PC-3 (cell line): ENCODE results near the gene MRPS31. TPM values are rescaled to one million over a fixed set of nuclear protein-coding genes. Genes with fewer than 3 reads are reported as not detected.

Experiments
- ATAC-seq: fragments of 200-7000 bp; cut with Tn5 transposase; 2 replicates; pipeline ENCODE4 v1.9.1; 2020; ENCODE audit warnings: mild to moderate bottlenecking, moderate library complexity
- BruUV-seq: library from RNA; stranded (reverse); fragments of 400-500 nt; replicated peaks from 2 replicates; lab custom pipeline; 2021; lab: Mats Ljungman, UMichigan
- CTCF ChIA-PET: fragments of 300-600 bp; sonication (Branson Sonifier 250); formaldehyde crosslinking; loops from one replicate; lab custom pipeline; 2022; ENCODE audit warnings: antibody characterized with exemption; lab: Charles Lee
- POLR2A ChIA-PET: fragments of 300-600 bp; sonication (Branson Sonifier 250); formaldehyde crosslinking; loops from one replicate; lab custom pipeline; 2022; ENCODE audit warnings: antibody characterized with exemption; ENCODE audit not compliant: unreplicated experiment; lab: Charles Lee
- DNase-seq: peaks from one replicate; pipeline ENCODE4 v3.0.0-alpha.2; 2015
- H2AFZ ChIP-seq: fragments of 300-600 bp; sonication (generic); 2 replicates; pipeline ENCODE4 v1.6.0; 2016; ENCODE audit warnings: antibody characterized with exemption, low read length
- H3F3A ChIP-seq: fragments of 300-600 bp; sonication (generic); one replicate; pipeline ENCODE4 v1.6.0; 2017; ENCODE audit warnings: antibody characterized with exemption, low read length, control low read depth, mild to moderate bottlenecking; ENCODE audit not compliant: unreplicated experiment
- H3K27ac ChIP-seq: fragments of 300-600 bp; sonication (generic); 2 replicates; pipeline ENCODE4 v1.5.1; 2016; ENCODE audit warnings: mild to moderate bottlenecking, low read length
- H3K27me3 ChIP-seq: fragments of 300-600 bp; sonication (generic); 2 replicates; pipeline ENCODE4 v1.6.1; 2016; ENCODE audit warnings: low read length, mixed read lengths
- H3K36me3 ChIP-seq: fragments of 300-600 bp; sonication (generic); 2 replicates; pipeline ENCODE4 v1.6.1; 2016; ENCODE audit warnings: low read depth, mixed run types, low read length, mixed read lengths
- H3K4me1 ChIP-seq: fragments of 300-600 bp; sonication (generic); 2 replicates; pipeline ENCODE4 v1.5.1; 2016; ENCODE audit warnings: low read length; ENCODE audit not compliant: insufficient read depth
- H3K4me2 ChIP-seq: fragments of 300-600 bp; sonication (generic); 2 replicates; pipeline ENCODE4 v1.6.0; 2016; ENCODE audit warnings: low read length
- H3K4me3 ChIP-seq: fragments of 300-600 bp; sonication (generic); 2 replicates; pipeline ENCODE4 v1.5.1; 2016; ENCODE audit warnings: mild to moderate bottlenecking, low read length, mixed read lengths
- H3K79me2 ChIP-seq: fragments of 300-600 bp; sonication (generic); 2 replicates; pipeline ENCODE4 v1.6.1; 2017; ENCODE audit warnings: low read length, mixed read lengths
- H3K9ac ChIP-seq: fragments of 300-600 bp; sonication (generic); 2 replicates; pipeline ENCODE4 v1.6.0; 2016; ENCODE audit warnings: mild to moderate bottlenecking, low read length
- H3K9me2 ChIP-seq: fragments of 300-600 bp; sonication (generic); replicated peaks from 2 replicates; pipeline ENCODE4 v1.6.1; 2016; ENCODE audit warnings: mixed run types, low read length, mixed read lengths
- H3K9me3 ChIP-seq: fragments of 300-600 bp; sonication (generic); 2 replicates; pipeline ENCODE4 v1.6.1; 2016; ENCODE audit warnings: low read length, mixed read lengths
- H4K20me1 ChIP-seq: fragments of 300-600 bp; sonication (generic); 2 replicates; pipeline ENCODE4 v1.6.1; 2016; ENCODE audit warnings: low read length, mixed read lengths
- EZH2 ChIP-seq: fragments of 300-600 bp; sonication (generic); IDR thresholded peaks from one replicate; pipeline ENCODE4 v1.6.1; 2017; ENCODE audit warnings: antibody characterized with exemption, mild to moderate bottlenecking, low read length; ENCODE audit not compliant: unreplicated experiment
- EZH2phosphoT487 ChIP-seq: fragments of 300-600 bp; sonication (generic); IDR thresholded peaks from 2 replicates; pipeline ENCODE4 v1.6.1; 2018; ENCODE audit warnings: mild to moderate bottlenecking, antibody characterized with exemption, low read length, borderline replicate concordance
- intact Hi-C: fragments of 100-400 bp; cut with micrococcal nuclease; formaldehyde crosslinking; loops from 2 replicates; pipeline ENCODE4 v1.9.0; 2023
- total RNA-seq: library from RNA; depleted of rRNA; stranded (reverse); fragments of >200 nt; gene quantifications from 2 replicates; pipeline ENCODE4 v1.2.3, GENCODE V29; 2014
- TF ChIP-seq, protein P1 (sequence below): fragments of 300-600 bp; sonication (generic); conservative IDR thresholded peaks from 2 replicates; pipeline ENCODE4 v1.5.1; 2017; ENCODE audit warnings: antibody characterized with exemption, low read depth, mild to moderate bottlenecking, low read length

The MRPS31 gene
- total RNA-seq, 1 experiment from 2014 or later, result 14.6 TPM

DNA sequence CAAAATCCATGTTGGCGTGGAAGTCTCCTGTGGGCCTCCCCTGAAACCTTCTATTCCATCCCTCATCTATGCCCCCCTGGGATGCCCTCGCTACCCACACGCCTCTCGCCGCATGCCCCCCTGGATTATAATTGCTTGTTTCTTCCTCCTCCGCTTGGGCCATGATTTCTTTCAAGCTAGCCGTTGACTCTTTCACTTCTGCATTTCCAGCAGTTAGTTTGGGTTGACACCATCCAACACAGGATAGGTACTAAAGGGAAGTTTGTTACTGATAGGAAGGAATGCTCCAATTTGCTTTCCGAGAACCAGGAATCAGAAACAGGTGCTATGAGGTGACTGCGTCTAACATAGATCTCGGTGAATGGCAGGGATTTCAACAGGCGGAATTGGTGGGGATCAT is 10.7 kb upstream of the MRPS31 start:
- Histone ChIP-seq H3K4me3 (no peak overlapping the region), H3F3A (no peaks in the 10 kb centered on the region), H3K9me2 (no peaks in the 10 kb centered on the region), H2AFZ (no peak overlapping the region), H3K79me2 (no peaks in the 10 kb centered on the region), H3K4me2 (no peak overlapping the region), H3K4me1 (peaks cover 5% of the 10 kb centered on the region), H3K9ac (no peak overlapping the region), H3K27ac (no peak overlapping the region), H3K9me3 (no peaks in the 10 kb centered on the region), H4K20me1 (no peaks in the 10 kb centered on the region), H3K27me3 (no peaks in the 10 kb centered on the region), H3K36me3 (no peaks in the 10 kb centered on the region; the same call in 1 of the 2 replicates)
- TF ChIP-seq EZH2 (no peak), EZH2phosphoT487 (no peak)
- TF ChIP-seq, protein P1, sequence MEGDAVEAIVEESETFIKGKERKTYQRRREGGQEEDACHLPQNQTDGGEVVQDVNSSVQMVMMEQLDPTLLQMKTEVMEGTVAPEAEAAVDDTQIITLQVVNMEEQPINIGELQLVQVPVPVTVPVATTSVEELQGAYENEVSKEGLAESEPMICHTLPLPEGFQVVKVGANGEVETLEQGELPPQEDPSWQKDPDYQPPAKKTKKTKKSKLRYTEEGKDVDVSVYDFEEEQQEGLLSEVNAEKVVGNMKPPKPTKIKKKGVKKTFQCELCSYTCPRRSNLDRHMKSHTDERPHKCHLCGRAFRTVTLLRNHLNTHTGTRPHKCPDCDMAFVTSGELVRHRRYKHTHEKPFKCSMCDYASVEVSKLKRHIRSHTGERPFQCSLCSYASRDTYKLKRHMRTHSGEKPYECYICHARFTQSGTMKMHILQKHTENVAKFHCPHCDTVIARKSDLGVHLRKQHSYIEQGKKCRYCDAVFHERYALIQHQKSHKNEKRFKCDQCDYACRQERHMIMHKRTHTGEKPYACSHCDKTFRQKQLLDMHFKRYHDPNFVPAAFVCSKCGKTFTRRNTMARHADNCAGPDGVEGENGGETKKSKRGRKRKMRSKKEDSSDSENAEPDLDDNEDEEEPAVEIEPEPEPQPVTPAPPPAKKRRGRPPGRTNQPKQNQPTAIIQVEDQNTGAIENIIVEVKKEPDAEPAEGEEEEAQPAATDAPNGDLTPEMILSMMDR, result no peak
- ChIA-PET CTCF (no interaction called here), POLR2A (no interaction called here)
- intact Hi-C loops, result no loop called here
- ATAC-seq (no peak), DNase-seq (no peak)
- BruUV-seq, result no TSS peak

DNA sequence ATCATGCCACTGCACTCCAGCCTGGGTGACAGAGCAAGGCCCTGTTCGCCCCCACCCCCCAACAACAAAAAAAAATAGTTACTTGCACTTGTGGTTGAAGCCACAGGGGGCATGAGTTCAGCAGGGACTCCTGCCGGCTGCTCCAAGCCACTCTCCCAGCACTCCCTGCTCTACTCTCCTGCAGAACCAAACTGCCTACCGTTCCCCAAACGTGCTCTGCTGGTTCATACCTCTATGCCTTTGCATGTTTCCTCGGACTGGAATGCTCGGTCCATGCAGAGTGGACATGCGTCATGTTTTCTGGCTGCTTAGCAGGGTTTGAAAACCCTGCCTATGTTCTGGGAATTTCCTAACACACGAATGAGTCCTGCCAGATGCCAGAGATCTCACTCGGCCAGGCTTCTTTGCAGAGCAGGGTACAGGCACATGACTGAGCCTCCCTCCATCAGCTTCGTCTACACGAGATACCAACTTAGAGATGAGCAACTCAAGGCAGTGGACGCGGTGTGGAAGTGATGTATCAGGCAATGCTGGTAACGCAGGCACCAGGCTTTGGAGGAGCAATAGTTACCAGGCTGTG is 9.9 kb upstream of the MRPS31 start:
- Histone ChIP-seq H3K4me3 (no peak overlapping the region), H3K27ac (no peak overlapping the region), H3K27me3 (no peaks in the 10 kb centered on the region), H3F3A (no peaks in the 10 kb centered on the region), H3K9me2 (no peaks in the 10 kb centered on the region), H3K9ac (no peak overlapping the region), H3K79me2 (no peaks in the 10 kb centered on the region), H2AFZ (no peak overlapping the region), H3K4me1 (peaks cover 7% of the 10 kb centered on the region), H4K20me1 (no peaks in the 10 kb centered on the region), H3K9me3 (no peaks in the 10 kb centered on the region), H3K36me3 (no peaks in the 10 kb centered on the region; the same call in 1 of the 2 replicates), H3K4me2 (no peak overlapping the region)
- POLR2A ChIA-PET, result no interaction called here
- intact Hi-C loops, result no loop called here
- CTCF ChIA-PET, result no interaction called here
- no peak for DNase-seq
- no peak for TF ChIP-seq EZH2phosphoT487
- TF ChIP-seq, protein P1, result no peak
- no peak for ATAC-seq
- BruUV-seq, result no TSS peak

DNA sequence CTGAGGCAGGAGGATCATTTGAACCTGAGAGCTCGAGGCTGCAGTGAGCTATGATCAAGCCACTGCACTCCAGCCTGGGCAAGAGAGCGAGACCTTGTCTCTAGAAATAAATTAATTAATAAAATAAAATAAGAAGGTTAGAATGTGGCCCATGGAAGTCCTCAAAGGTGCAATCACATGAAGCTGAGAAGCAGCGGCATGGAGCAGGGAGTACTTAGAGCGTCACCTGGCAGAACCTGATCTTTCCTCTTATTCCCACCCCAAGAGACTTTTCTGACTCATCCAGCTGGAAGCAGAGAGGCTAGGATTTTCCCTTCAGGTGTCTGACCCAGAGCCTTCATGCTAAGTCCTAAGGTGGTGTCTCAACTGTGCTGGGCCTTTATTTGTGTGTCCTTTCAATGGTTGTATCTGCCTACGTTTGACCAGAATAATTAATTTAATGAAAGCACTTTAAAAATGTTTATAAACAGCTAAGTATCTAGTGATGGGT is 8.9 kb upstream of the MRPS31 start:
- no peak for TF ChIP-seq EZH2phosphoT487
- TF ChIP-seq, protein P1, result no peak
- TF ChIP-seq EZH2, result no peak
- Histone ChIP-seq H4K20me1 (no peaks in the 10 kb centered on the region), H3K4me2 (no peak overlapping the region), H3K36me3 (no peaks in the 10 kb centered on the region; the same call in 1 of the 2 replicates), H3K9ac (no peak overlapping the region), H3K79me2 (no peaks in the 10 kb centered on the region), H3F3A (no peaks in the 10 kb centered on the region), H3K4me1 (peaks cover 7% of the 10 kb centered on the region), H3K27ac (no peak overlapping the region), H3K9me3 (no peaks in the 10 kb centered on the region), H2AFZ (no peak overlapping the region), H3K27me3 (no peaks in the 10 kb centered on the region), H3K4me3 (no peak overlapping the region), H3K9me2 (no peaks in the 10 kb centered on the region)
- ATAC-seq (no peak), DNase-seq (peak; percentile 7)
- no TSS peak for BruUV-seq
- ChIA-PET CTCF (no interaction called here), POLR2A (no interaction called here)
- intact Hi-C loops, result loop anchor here (5.0 to 10.0 kb wide), 2 partner anchors 142 to 285 kb away; partner anchors contain the start of gene WBP4
